ENCODE results near the gene ZNF718.

- TF ChIP-seq POLR2AphosphoS5 (IDR thresholded peaks at IDR 0.05) (no peak), CTCF (IDR thresholded peaks at IDR 0.05) (no peak), POLR2A (IDR thresholded peaks at IDR 0.05) (no peak)
These were observed 1.5 kb downstream of the ZNF718 start for GRCh38 chr4:125833-126232.

All from gastroesophageal sphincter (tissue), 3 donors.